ENCODE measurements around the gene LMO1.

LMO1 gene

DNA sequence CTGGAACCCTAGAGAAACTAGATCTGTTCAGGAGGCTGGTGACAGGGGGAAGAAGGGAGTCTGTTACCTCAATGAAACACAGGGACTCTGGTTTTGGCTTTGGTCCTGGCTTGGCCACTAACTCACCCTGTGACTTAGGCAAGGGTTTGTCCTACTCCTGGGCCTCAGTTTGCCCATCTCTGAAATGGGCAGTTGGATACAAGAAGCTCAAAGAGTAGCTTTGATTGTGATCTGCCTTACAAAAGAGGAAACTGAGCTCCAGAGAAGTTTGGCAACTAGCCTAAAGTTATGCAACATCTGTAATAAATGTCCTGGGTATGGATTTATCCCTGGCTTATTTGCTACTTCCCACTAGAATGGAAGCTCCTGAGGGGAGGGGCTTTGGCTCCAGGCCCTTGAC, 24.0 kb upstream of the LMO1 start:
- TF ChIP-seq, protein P1, sequence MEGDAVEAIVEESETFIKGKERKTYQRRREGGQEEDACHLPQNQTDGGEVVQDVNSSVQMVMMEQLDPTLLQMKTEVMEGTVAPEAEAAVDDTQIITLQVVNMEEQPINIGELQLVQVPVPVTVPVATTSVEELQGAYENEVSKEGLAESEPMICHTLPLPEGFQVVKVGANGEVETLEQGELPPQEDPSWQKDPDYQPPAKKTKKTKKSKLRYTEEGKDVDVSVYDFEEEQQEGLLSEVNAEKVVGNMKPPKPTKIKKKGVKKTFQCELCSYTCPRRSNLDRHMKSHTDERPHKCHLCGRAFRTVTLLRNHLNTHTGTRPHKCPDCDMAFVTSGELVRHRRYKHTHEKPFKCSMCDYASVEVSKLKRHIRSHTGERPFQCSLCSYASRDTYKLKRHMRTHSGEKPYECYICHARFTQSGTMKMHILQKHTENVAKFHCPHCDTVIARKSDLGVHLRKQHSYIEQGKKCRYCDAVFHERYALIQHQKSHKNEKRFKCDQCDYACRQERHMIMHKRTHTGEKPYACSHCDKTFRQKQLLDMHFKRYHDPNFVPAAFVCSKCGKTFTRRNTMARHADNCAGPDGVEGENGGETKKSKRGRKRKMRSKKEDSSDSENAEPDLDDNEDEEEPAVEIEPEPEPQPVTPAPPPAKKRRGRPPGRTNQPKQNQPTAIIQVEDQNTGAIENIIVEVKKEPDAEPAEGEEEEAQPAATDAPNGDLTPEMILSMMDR (IDR thresholded peaks at IDR 0.05), result no peak
- no peak for TF ChIP-seq ZFX (IDR thresholded peaks at IDR 0.05; ENCODE audit: borderline replicate concordance)
- no peak overlapping the region for H3K27ac ChIP-seq

DNA sequence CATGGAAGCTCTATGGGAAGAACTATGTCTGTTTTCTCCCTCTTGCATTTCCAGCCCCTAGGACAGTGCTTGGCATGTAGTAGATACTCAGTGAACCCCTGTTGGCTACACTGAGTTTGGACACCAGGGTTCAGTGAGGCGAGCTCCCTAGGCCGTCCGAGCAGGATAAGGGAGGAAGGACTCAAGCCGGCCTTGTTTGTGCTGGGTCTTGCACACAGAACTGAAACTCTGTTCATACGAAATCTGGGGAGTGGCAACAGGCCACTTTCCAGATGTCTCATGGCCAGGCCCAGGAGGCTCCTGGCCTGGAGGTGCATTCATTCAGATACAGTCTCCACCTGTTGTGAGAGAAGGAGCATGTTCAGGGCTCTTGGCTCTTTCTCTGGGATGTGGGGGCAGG, 23.6 kb upstream of the LMO1 start:
- H3K27ac ChIP-seq, result no peak overlapping the region
- TF ChIP-seq, protein P1 (IDR thresholded peaks at IDR 0.05), result no peak
- TF ChIP-seq ZFX (IDR thresholded peaks at IDR 0.05; ENCODE audit: borderline replicate concordance), result no peak

GRCh38 chr11:8286886-8287285, 23.2 kb upstream of the LMO1 start:
- TF ChIP-seq, protein P1 (IDR thresholded peaks at IDR 0.05), result no peak
- TF ChIP-seq ZFX (IDR thresholded peaks at IDR 0.05; ENCODE audit: borderline replicate concordance), result no peak
- no peak overlapping the region for H3K27ac ChIP-seq

GRCh38 chr11:8285796-8286195, 22.1 kb upstream of the LMO1 start:
- TF ChIP-seq, protein P1 (IDR thresholded peaks at IDR 0.05), result no peak
- TF ChIP-seq ZFX (IDR thresholded peaks at IDR 0.05; ENCODE audit: borderline replicate concordance), result no peak
- H3K27ac ChIP-seq, result no peak overlapping the region

- TF ChIP-seq, protein P1 (IDR thresholded peaks at IDR 0.05), result no peak
- no peak for TF ChIP-seq ZFX (IDR thresholded peaks at IDR 0.05; ENCODE audit: borderline replicate concordance)
- no peak overlapping the region for H3K27ac ChIP-seq
These were observed 21.6 kb upstream of the LMO1 start for GRCh38 chr11:8285228-8285627.

DNA sequence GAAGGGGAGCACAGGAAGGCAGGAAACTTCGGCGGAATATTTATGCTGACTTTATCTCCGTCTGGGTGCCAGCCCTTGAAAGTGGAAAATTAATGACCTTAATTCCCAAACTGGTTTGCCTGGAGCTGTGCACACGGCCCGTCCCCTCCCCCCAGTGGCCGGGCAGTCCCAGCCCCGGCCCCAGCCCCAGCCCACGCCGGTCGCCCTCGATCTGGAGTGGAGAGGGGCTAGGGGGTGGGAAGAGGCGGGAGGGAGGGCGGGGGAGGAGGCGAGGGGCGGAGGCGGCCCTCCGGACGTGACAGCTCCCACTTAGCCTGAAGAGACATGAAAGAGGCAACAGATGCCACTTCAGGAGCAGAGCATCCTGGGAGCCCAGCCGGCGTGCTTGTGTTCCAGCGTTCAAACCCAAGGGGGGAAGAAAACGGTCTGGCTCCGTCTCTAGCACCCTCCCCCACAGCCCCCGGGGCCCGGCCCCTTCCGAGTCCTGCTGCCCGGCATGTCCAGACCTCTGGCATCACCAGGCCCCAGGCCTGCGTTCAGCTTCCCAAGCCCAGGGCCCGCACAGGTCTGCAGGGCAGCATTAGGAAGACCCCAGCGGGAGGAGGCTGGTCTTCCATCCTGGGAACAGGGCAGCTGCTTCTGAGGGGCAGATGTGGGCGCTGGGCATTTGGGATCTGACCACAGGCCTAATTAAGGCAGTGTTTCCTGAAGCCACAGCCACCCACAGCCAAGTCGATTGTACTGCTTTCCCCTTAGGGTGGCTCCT, 20.0 kb upstream of the LMO1 start:
- TF ChIP-seq ZFX (IDR thresholded peaks at IDR 0.05; ENCODE audit: borderline replicate concordance), result no peak
- TF ChIP-seq, protein P1 (IDR thresholded peaks at IDR 0.05), result no peak
- H3K27ac ChIP-seq, result no peak overlapping the region

- H3K27ac ChIP-seq, result no peak overlapping the region
- TF ChIP-seq, protein P1 (IDR thresholded peaks at IDR 0.05), result no peak
- TF ChIP-seq ZFX (IDR thresholded peaks at IDR 0.05; ENCODE audit: borderline replicate concordance), result no peak
These were observed 19.4 kb upstream of the LMO1 start for GRCh38 chr11:8283100-8283464.

All from 22Rv1 (cell line).